ENCODE results near the gene SLC7A8. TPM values are rescaled to one million over a fixed set of nuclear protein-coding genes. Genes with fewer than 3 reads are reported as not detected.
"Not testable (repeated sequence)": the region's sequence is repeated elsewhere in the genome, so short reads cannot be mapped to it uniquely, and the experiment has no call there.

The SLC7A8 gene
- total RNA-seq, 2 donors from 2014 or later: 119 to 143 TPM

GRCh38 chr14:23207146-23207540 lies 23.7 kb upstream of the SLC7A8 start:
- H3K9me3 ChIP-seq: no peaks in the 10 kb centered on the region
- no peak overlapping the region for H3K27ac ChIP-seq
- no peak for DNase-seq (ENCODE audit: low spot score)
- H3K27me3 ChIP-seq (replicated peaks; ENCODE audit: insufficient read depth): no peaks in the 10 kb centered on the region
- no peaks in the 10 kb centered on the region for H3K36me3 ChIP-seq
- H3K4me3 ChIP-seq: no peak overlapping the region
- TF ChIP-seq POLR2A (IDR thresholded peaks at IDR 0.05) (no peak), POLR2AphosphoS5 (IDR thresholded peaks at IDR 0.05) (no peak), CTCF (IDR thresholded peaks at IDR 0.05) (no peak)
- WGBS: 67% methylated on average over 3 of the region's 3 CpGs
- no peaks in the 10 kb centered on the region for H3K4me1 ChIP-seq (replicated peaks)
- intact Hi-C loops (cut with DNase I): no loop called here

GRCh38 chr14:23206422-23207145 lies 23.1 kb upstream of the SLC7A8 start:
- no peak for DNase-seq (ENCODE audit: low spot score)
- H3K4me1 ChIP-seq (replicated peaks): no peaks in the 10 kb centered on the region
- intact Hi-C loops (cut with DNase I): no loop called here
- no peaks in the 10 kb centered on the region for H3K27me3 ChIP-seq (replicated peaks; ENCODE audit: insufficient read depth)
- WGBS: 85% methylated on average over 3 of the region's 3 CpGs
- H3K4me3 ChIP-seq: no peak overlapping the region
- no peak overlapping the region for H3K27ac ChIP-seq
- TF ChIP-seq CTCF (IDR thresholded peaks at IDR 0.05) (no peak), POLR2AphosphoS5 (IDR thresholded peaks at IDR 0.05) (no peak), POLR2A (IDR thresholded peaks at IDR 0.05) (no peak)
- H3K36me3 ChIP-seq: no peaks in the 10 kb centered on the region
- H3K9me3 ChIP-seq: no peaks in the 10 kb centered on the region

GRCh38 chr14:23202001-23202400 lies 18.5 kb upstream of the SLC7A8 start:
- Histone ChIP-seq H3K4me3 (no peak overlapping the region), H3K4me1 (replicated peaks) (no peaks in the 10 kb centered on the region), H3K36me3 (no peaks in the 10 kb centered on the region), H3K27ac (no peak overlapping the region), H3K27me3 (replicated peaks; ENCODE audit: insufficient read depth) (no peaks in the 10 kb centered on the region), H3K9me3 (no peaks in the 10 kb centered on the region)
- 94% methylated on average over 7 of the region's 7 CpGs for WGBS
- TF ChIP-seq POLR2AphosphoS5 (IDR thresholded peaks at IDR 0.05) (no peak), POLR2A (IDR thresholded peaks at IDR 0.05) (no peak), CTCF (IDR thresholded peaks at IDR 0.05) (no peak)
- DNase-seq (ENCODE audit: low spot score): no peak
- intact Hi-C loops (cut with DNase I): no loop called here

GRCh38 chr14:23199141-23199540 lies 15.7 kb upstream of the SLC7A8 start:
- intact Hi-C loops (cut with DNase I); H3K4me3 ChIP-seq; H3K27ac ChIP-seq; H3K9me3 ChIP-seq; H3K36me3 ChIP-seq; H3K4me1 ChIP-seq (replicated peaks); H3K27me3 ChIP-seq (replicated peaks; ENCODE audit: insufficient read depth); DNase-seq (ENCODE audit: low spot score): not testable (repeated sequence)
- 88% methylated on average over 1 of the region's 1 CpG for WGBS

- DNase-seq (ENCODE audit: low spot score); H3K9me3 ChIP-seq; H3K36me3 ChIP-seq; H3K4me1 ChIP-seq (replicated peaks); intact Hi-C loops (cut with DNase I); H3K27me3 ChIP-seq (replicated peaks; ENCODE audit: insufficient read depth); H3K27ac ChIP-seq; H3K4me3 ChIP-seq: not testable (repeated sequence)
- 93% methylated on average over 2 of the region's 2 CpGs for WGBS
Observed at GRCh38 chr14:23196487-23196886, 13.0 kb upstream of the SLC7A8 start.

- Histone ChIP-seq H3K36me3 (no peaks in the 10 kb centered on the region), H3K4me1 (replicated peaks) (no peaks in the 10 kb centered on the region), H3K9me3 (no peaks in the 10 kb centered on the region), H3K4me3 (no peak overlapping the region), H3K27ac (no peak overlapping the region), H3K27me3 (replicated peaks; ENCODE audit: insufficient read depth) (no peaks in the 10 kb centered on the region)
- TF ChIP-seq POLR2AphosphoS5 (IDR thresholded peaks at IDR 0.05) (peak; percentile 7), CTCF (IDR thresholded peaks at IDR 0.05) (no peak)
- intact Hi-C loops (cut with DNase I): no loop called here
- 41% methylated on average over 7 of the region's 7 CpGs for WGBS
- no peak for DNase-seq (ENCODE audit: low spot score)
Observed at GRCh38 chr14:23195552-23196101, 12.2 kb upstream of the SLC7A8 start.
